GM18498 (cell line): ENCODE results near the gene VEPH1.

Experiments used
- ATAC-seq: cut with Tn5 transposase; IDR thresholded peaks from one replicate; pipeline ENCODE4 v1.9.1; 2021; ENCODE audit warnings: mild to moderate bottlenecking, moderate library complexity; ENCODE audit not compliant: unreplicated experiment

VEPH1 gene

GRCh38 chr3:157438194-157438730, 65.0 kb downstream of the VEPH1 start:
- no peak for ATAC-seq

- ATAC-seq = no peak
Measured at GRCh38 chr3:157436583-157437291, 66.5 kb downstream of the VEPH1 start, which contains the start of gene PTX3. Gene PTX3 (plus strand): TSS chr3:157436850. CDS start chr3:157436934, 84 bp downstream.

GRCh38 chr3:157429708-157430107, 73.5 kb downstream of the VEPH1 start:
- ATAC-seq = no peak

GRCh38 chr3:157428853-157429252, 74.4 kb downstream of the VEPH1 start:
- ATAC-seq = no peak

- ATAC-seq = no peak
Measured at GRCh38 chr3:157427901-157428300, 75.3 kb downstream of the VEPH1 start.

GRCh38 chr3:157423337-157423736, 79.9 kb downstream of the VEPH1 start:
- ATAC-seq = no peak

- no peak for ATAC-seq
Measured at GRCh38 chr3:157420606-157421130, 82.5 kb downstream of the VEPH1 start.

GRCh38 chr3:157418104-157418503, 85.1 kb downstream of the VEPH1 start:
- ATAC-seq = no peak

- ATAC-seq = no peak
Measured at GRCh38 chr3:157417247-157417646, 86.0 kb downstream of the VEPH1 start.

- ATAC-seq = no peak
Measured at GRCh38 chr3:157416347-157417087, 86.7 kb downstream of the VEPH1 start.

GRCh38 chr3:157414861-157415260, 88.4 kb downstream of the VEPH1 start:
- ATAC-seq = no peak

- ATAC-seq = no peak
Measured at GRCh38 chr3:157412323-157412855, 90.8 kb downstream of the VEPH1 start.

- ATAC-seq = no peak
Measured at GRCh38 chr3:157410945-157411344, 92.3 kb downstream of the VEPH1 start.

- ATAC-seq = no peak
Measured at GRCh38 chr3:157409516-157409915, 93.7 kb downstream of the VEPH1 start.

GRCh38 chr3:157408499-157409149, 94.6 kb downstream of the VEPH1 start:
- ATAC-seq = no peak

GRCh38 chr3:157407769-157408168, 95.4 kb downstream of the VEPH1 start:
- no peak for ATAC-seq

- ATAC-seq = no peak
Measured at GRCh38 chr3:157406394-157406793, 96.8 kb downstream of the VEPH1 start.

- ATAC-seq = no peak
Measured at GRCh38 chr3:157405457-157405856, 97.8 kb downstream of the VEPH1 start.

- ATAC-seq = no peak
Measured at GRCh38 chr3:157404381-157404780, 98.8 kb downstream of the VEPH1 start.

GRCh38 chr3:157398598-157398997, 104.6 kb downstream of the VEPH1 start:
- no peak for ATAC-seq

- ATAC-seq = no peak
Measured at GRCh38 chr3:157394411-157394810, 108.8 kb downstream of the VEPH1 start.
